Measurements from ENCODE around the gene CCDC167.

CCDC167 gene

GRCh38 chr6:37499433-37500293, at the start of gene CCDC167:
Gene CCDC167, minus strand, starts transcription at chr6:37499893. Its CDS starts 30 bp downstream, at chr6:37499863.
- TF ChIP-seq ZFX (IDR thresholded peaks at IDR 0.05; ENCODE audit: borderline replicate concordance) (no peak), CTCF (IDR thresholded peaks at IDR 0.05) (no peak)
- H3K27ac ChIP-seq = peak within 1 kb of the TSS; percentile 47

- no peak overlapping the region for H3K27ac ChIP-seq
- TF ChIP-seq CTCF (IDR thresholded peaks at IDR 0.05) (no peak), ZFX (IDR thresholded peaks at IDR 0.05; ENCODE audit: borderline replicate concordance) (no peak)
Measured at GRCh38 chr6:37549154-37549553, 49.5 kb upstream of the CCDC167 start.

GRCh38 chr6:37548067-37548674, 48.5 kb upstream of the CCDC167 start:
- H3K27ac ChIP-seq = no peak overlapping the region
- no peak for TF ChIP-seq CTCF (IDR thresholded peaks at IDR 0.05)

- no peak overlapping the region for H3K27ac ChIP-seq
- TF ChIP-seq ZFX (IDR thresholded peaks at IDR 0.05; ENCODE audit: borderline replicate concordance) (no peak), CTCF (IDR thresholded peaks at IDR 0.05) (no peak)
Measured at GRCh38 chr6:37547564-37548061, 47.9 kb upstream of the CCDC167 start.

GRCh38 chr6:37546141-37546871, 46.6 kb upstream of the CCDC167 start:
- TF ChIP-seq ZFX (IDR thresholded peaks at IDR 0.05; ENCODE audit: borderline replicate concordance) (no peak), CTCF (IDR thresholded peaks at IDR 0.05) (no peak)
- no peak overlapping the region for H3K27ac ChIP-seq

GRCh38 chr6:37544530-37544929, 44.8 kb upstream of the CCDC167 start:
- TF ChIP-seq ZFX (IDR thresholded peaks at IDR 0.05; ENCODE audit: borderline replicate concordance) (no peak), CTCF (IDR thresholded peaks at IDR 0.05) (no peak)

More at GRCh38 chr6:37544530-37544929, 44.8 kb upstream of the CCDC167 start:
- no peak overlapping the region for H3K27ac ChIP-seq
